Trophoblast cell (in vitro differentiated cells and primary cell): Measurements from ENCODE around the gene SRPK2.

Source experiments
- DNase-seq, 2 donors: peaks; one replicate each; pipeline ENCODE4 v3.0.0-alpha.2; 2016
- H2AFZ ChIP-seq: 2 replicates; pipeline ENCODE4 v1.6.1; 2013; ENCODE audit warnings: low read length, moderate library complexity, mild to moderate bottlenecking; ENCODE audit not compliant: insufficient read depth, poor library complexity
- H2AK5ac ChIP-seq: 2 replicates; pipeline ENCODE4 v1.6.1; 2013; ENCODE audit warnings: mild to moderate bottlenecking, low read length
- H2BK120ac ChIP-seq: 2 replicates; pipeline ENCODE4 v1.6.1; 2013; ENCODE audit warnings: low read length, mild to moderate bottlenecking, moderate library complexity; ENCODE audit not compliant: insufficient read depth, poor library complexity
- H2BK12ac ChIP-seq: 2 replicates; pipeline ENCODE4 v1.6.1; 2013; ENCODE audit warnings: mild to moderate bottlenecking, low read length, moderate library complexity
- H2BK5ac ChIP-seq: 2 replicates; pipeline ENCODE4 v1.6.1; 2013; ENCODE audit warnings: low read length, low read depth, moderate library complexity, mild to moderate bottlenecking; ENCODE audit not compliant: poor library complexity
- H3K14ac ChIP-seq: 2 replicates; pipeline ENCODE4 v1.6.1; 2013; ENCODE audit warnings: mild to moderate bottlenecking, low read length
- H3K18ac ChIP-seq: 2 replicates; pipeline ENCODE4 v1.6.1; 2013; ENCODE audit warnings: mild to moderate bottlenecking, low read length
- H3K23ac ChIP-seq: 2 replicates; pipeline ENCODE4 v1.6.1; 2013; ENCODE audit warnings: low read length
- H3K27ac ChIP-seq: 2 replicates; pipeline ENCODE4 v1.5.1; 2013; ENCODE audit warnings: low read depth, mild to moderate bottlenecking, inconsistent platforms, low read length, moderate library complexity
- H3K27me3 ChIP-seq: 2 replicates; pipeline ENCODE4 v1.6.1; 2013; ENCODE audit warnings: inconsistent platforms, mild to moderate bottlenecking, low read length, moderate library complexity; ENCODE audit not compliant: insufficient read depth
- H3K36me3 ChIP-seq, 2 experiments: 1 replicate in 1 of 2; 2 replicates in 1 of 2; pipeline ENCODE4 v1.6.1; 2013; ENCODE audit warnings: low read length in 2 of 2, mild to moderate bottlenecking in 2 of 2, moderate library complexity in 1 of 2; ENCODE audit not compliant: insufficient read depth in 2 of 2, control insufficient read depth in 1 of 2
- H3K4ac ChIP-seq: 2 replicates; pipeline ENCODE4 v1.6.1; 2013; ENCODE audit warnings: low read depth, mild to moderate bottlenecking, low read length, moderate library complexity
- H3K4me1 ChIP-seq, 2 experiments: 1 replicate in 1 of 2; 2 replicates in 1 of 2; pipeline ENCODE4 v1.6.1; 2013; ENCODE audit warnings: low read length in 2 of 2, mild to moderate bottlenecking in 2 of 2, moderate library complexity in 1 of 2; ENCODE audit not compliant: insufficient read depth in 2 of 2, control insufficient read depth in 1 of 2
- H3K4me2 ChIP-seq: 2 replicates; pipeline ENCODE4 v1.6.1; 2013; ENCODE audit warnings: inconsistent platforms, mild to moderate bottlenecking, low read length, moderate library complexity
- H3K4me3 ChIP-seq: 2 replicates; pipeline ENCODE4 v1.5.1; 2013; ENCODE audit warnings: mild to moderate bottlenecking, low read depth, low read length, inconsistent platforms
- H3K79me1 ChIP-seq: one replicate; pipeline ENCODE4 v1.6.1; 2013; ENCODE audit warnings: low read length
- H3K79me2 ChIP-seq: 2 replicates; pipeline ENCODE4 v1.6.1; 2013; ENCODE audit warnings: low read length, mild to moderate bottlenecking; ENCODE audit not compliant: control insufficient read depth, insufficient read depth, poor library complexity
- H3K9ac ChIP-seq: 2 replicates; pipeline ENCODE4 v1.6.1; 2013; ENCODE audit warnings: mild to moderate bottlenecking, low read length
- H3K9me3 ChIP-seq: 2 replicates; pipeline ENCODE4 v1.6.1; 2013; ENCODE audit warnings: low read depth, mild to moderate bottlenecking, control low read depth, inconsistent platforms, low read length; ENCODE audit not compliant: insufficient read depth
- H4K12ac ChIP-seq: 2 replicates; pipeline ENCODE4 v1.6.1; 2013; ENCODE audit warnings: low read depth, mild to moderate bottlenecking, low read length, moderate library complexity
- H4K8ac ChIP-seq: 2 replicates; pipeline ENCODE4 v1.6.1; 2013; ENCODE audit warnings: low read depth, mild to moderate bottlenecking, low read length, moderate library complexity
- H4K91ac ChIP-seq: one replicate; pipeline ENCODE4 v1.6.1; 2013; ENCODE audit warnings: low read depth, mild to moderate bottlenecking, low read length, moderate library complexity
- WGBS: extraction: QIAGEN DNeasy Blood & Tissue Kit; methylation state at CpG from one replicate; pipeline ENCODE4 v1.1.7; 2013; ENCODE audit warnings: missing lambda C conversion rate; ENCODE audit not compliant: insufficient read length, insufficient coverage; ENCODE audit errors: extremely low coverage; 5-methylcytosine and 5-hydroxymethylcytosine counted together

SRPK2 gene

GRCh38 chr7:105209870-105210269 is 178.9 kb downstream of the SRPK2 start:
- no peaks in the 10 kb centered on the region for H3K36me3 ChIP-seq
- DNase-seq, result no peak
- no peak overlapping the region for H4K12ac ChIP-seq
- no peak overlapping the region for H2BK12ac ChIP-seq
- no peak overlapping the region for H2AFZ ChIP-seq
- H2BK5ac ChIP-seq, result no peak overlapping the region
- no peak overlapping the region for H3K14ac ChIP-seq
- H3K9me3 ChIP-seq, result no peaks in the 10 kb centered on the region
- no peak overlapping the region for H3K4me2 ChIP-seq
- H3K79me1 ChIP-seq, result no peaks in the 10 kb centered on the region
- no peak overlapping the region for H4K8ac ChIP-seq
- H4K91ac ChIP-seq, result no peak overlapping the region
- H3K27me3 ChIP-seq, result no peaks in the 10 kb centered on the region
- H3K4me3 ChIP-seq, result no peak overlapping the region
- H3K4me1 ChIP-seq, result no peaks in the 10 kb centered on the region
- H3K23ac ChIP-seq, result no peak overlapping the region
- no CpG with 5 or more reads among the region's 3 CpGs for WGBS
- H3K18ac ChIP-seq, result no peak overlapping the region
- H2BK120ac ChIP-seq, result no peak overlapping the region
- no peak overlapping the region for H3K4ac ChIP-seq
- no peak overlapping the region for H3K9ac ChIP-seq
- H3K27ac ChIP-seq, result no peak overlapping the region
- H2AK5ac ChIP-seq, result no peak overlapping the region
- H3K79me2 ChIP-seq, result no peaks in the 10 kb centered on the region

GRCh38 chr7:105209433-105209832 is 179.3 kb downstream of the SRPK2 start:
- no peak overlapping the region for H3K4me2 ChIP-seq
- no peak overlapping the region for H3K23ac ChIP-seq
- H3K9ac ChIP-seq, result no peak overlapping the region
- no peak overlapping the region for H2BK120ac ChIP-seq
- H4K8ac ChIP-seq, result no peak overlapping the region
- no peak for DNase-seq
- H4K12ac ChIP-seq, result peak overlapping the region; percentile 18
- no peak overlapping the region for H3K27ac ChIP-seq
- H2BK5ac ChIP-seq, result no peak overlapping the region
- H3K4ac ChIP-seq, result no peak overlapping the region
- no peaks in the 10 kb centered on the region for H3K9me3 ChIP-seq
- H3K4me1 ChIP-seq, result no peaks in the 10 kb centered on the region
- H3K18ac ChIP-seq, result no peak overlapping the region
- H3K79me2 ChIP-seq, result no peaks in the 10 kb centered on the region
- H2AK5ac ChIP-seq, result no peak overlapping the region
- no peak overlapping the region for H2BK12ac ChIP-seq
- H2AFZ ChIP-seq, result no peak overlapping the region
- no peaks in the 10 kb centered on the region for H3K79me1 ChIP-seq
- H3K4me3 ChIP-seq, result no peak overlapping the region
- no peak overlapping the region for H4K91ac ChIP-seq
- WGBS, result no CpG with 5 or more reads among the region's 1 CpG
- H3K36me3 ChIP-seq, result no peaks in the 10 kb centered on the region
- no peaks in the 10 kb centered on the region for H3K27me3 ChIP-seq
- H3K14ac ChIP-seq, result no peak overlapping the region

- no CpG with 5 or more reads among the region's 2 CpGs for WGBS
- Histone ChIP-seq H3K4me2 (no peak overlapping the region), H3K4me3 (no peak overlapping the region), H2BK12ac (no peak overlapping the region), H3K18ac (no peak overlapping the region), H4K12ac (no peak overlapping the region), H2BK5ac (no peak overlapping the region), H3K27me3 (no peaks in the 10 kb centered on the region), H3K9me3 (no peaks in the 10 kb centered on the region), H3K4me1 (no peaks in the 10 kb centered on the region), H3K9ac (no peak overlapping the region), H3K23ac (no peak overlapping the region), H4K91ac (no peak overlapping the region), H2BK120ac (no peak overlapping the region), H4K8ac (no peak overlapping the region), H3K79me1 (no peaks in the 10 kb centered on the region), H3K4ac (no peak overlapping the region), H3K79me2 (no peaks in the 10 kb centered on the region), H2AFZ (no peak overlapping the region), H3K36me3 (peaks cover 0 to 2% of the 10 kb centered on the region in 2 experiments), H3K14ac (no peak overlapping the region), H2AK5ac (no peak overlapping the region), H3K27ac (no peak overlapping the region)
- no peak for DNase-seq
Measured at GRCh38 chr7:105206985-105207384, 181.7 kb downstream of the SRPK2 start.

- DNase-seq, result no peak
- H3K27me3 ChIP-seq, result no peaks in the 10 kb centered on the region
Measured at GRCh38 chr7:105205592-105206237, 183.0 kb downstream of the SRPK2 start.

More at GRCh38 chr7:105205592-105206237, 183.0 kb downstream of the SRPK2 start:
- Histone ChIP-seq H4K91ac (no peak overlapping the region), H4K12ac (no peak overlapping the region), H3K18ac (no peak overlapping the region), H2BK12ac (no peak overlapping the region), H3K79me2 (no peaks in the 10 kb centered on the region), H2BK5ac (no peak overlapping the region), H3K9ac (no peak overlapping the region), H2BK120ac (no peak overlapping the region), H3K4me2 (no peak overlapping the region), H3K14ac (no peak overlapping the region), H3K79me1 (no peaks in the 10 kb centered on the region), H3K36me3 (peaks cover 0 to 2% of the 10 kb centered on the region in 2 experiments), H4K8ac (no peak overlapping the region), H2AFZ (no peak overlapping the region), H3K4me1 (no peaks in the 10 kb centered on the region), H3K27ac (no peak overlapping the region), H3K4ac (no peak overlapping the region), H2AK5ac (no peak overlapping the region), H3K4me3 (no peak overlapping the region), H3K23ac (no peak overlapping the region), H3K9me3 (no peaks in the 10 kb centered on the region)
- no CpG with 5 or more reads among the region's 7 CpGs for WGBS
